ENCODE measurements around the gene SCNM1.
"Not testable (repeated sequence)": the region's sequence is repeated elsewhere in the genome, so short reads cannot be mapped to it uniquely, and the experiment has no call there.

SCNM1 gene

GRCh38 chr1:151165281-151165737, 635 bp upstream of the SCNM1 start:
- Histone ChIP-seq H3K4me3 (ENCODE audit: low read depth in 1 of 5, low read length in 5 of 5) (peak overlapping the region; percentile 88 to 99 (median 94)), H3K27ac (ENCODE audit: low read depth, low read length) (peak overlapping the region; percentile 86), H3K36me3 (ENCODE audit: control insufficient read depth in 5 of 5, insufficient read depth in 5 of 5, low read length in 5 of 5) (peaks cover 0 to 39% (median 32%) of the 10 kb centered on the region in 5 donors), H3K9me3 (ENCODE audit: control insufficient read depth in 5 of 5, low read length in 5 of 5) (no peaks in the 10 kb centered on the region), H3K4me1 (ENCODE audit: control insufficient read depth in 5 of 5, insufficient read depth in 5 of 5, low read length in 5 of 5) (peaks cover 7 to 36% (median 33%) of the 10 kb centered on the region in 5 donors), H3K27me3 (ENCODE audit: control insufficient read depth in 5 of 5, insufficient read depth in 4 of 5, low read length in 5 of 5) (no peaks in the 10 kb centered on the region), H3K9ac (ENCODE audit: low read length in 5 of 5) (peak overlapping the region; percentile 82 to 96 (median 91))

GRCh38 chr1:151166505-151166956, 587 bp downstream of the SCNM1 start:
- Histone ChIP-seq H3K9ac (ENCODE audit: low read length in 5 of 5) (peak overlapping the region; percentile 49 to 96 (median 91)), H3K27ac (ENCODE audit: low read depth, low read length) (peak overlapping the region; percentile 86), H3K4me1 (ENCODE audit: control insufficient read depth in 5 of 5, insufficient read depth in 5 of 5, low read length in 5 of 5) (peaks cover 5 to 31% (median 29%) of the 10 kb centered on the region in 5 donors), H3K4me3 (ENCODE audit: low read depth in 1 of 5, low read length in 5 of 5) (peak overlapping the region; percentile 88 to 99 (median 94)), H3K9me3 (ENCODE audit: control insufficient read depth in 5 of 5, low read length in 5 of 5) (no peaks in the 10 kb centered on the region), H3K36me3 (ENCODE audit: control insufficient read depth in 5 of 5, insufficient read depth in 5 of 5, low read length in 5 of 5) (peaks cover 0 to 41% (median 34%) of the 10 kb centered on the region in 5 donors), H3K27me3 (ENCODE audit: control insufficient read depth in 5 of 5, insufficient read depth in 4 of 5, low read length in 5 of 5) (no peaks in the 10 kb centered on the region)

- Histone ChIP-seq H3K27me3 (ENCODE audit: control insufficient read depth in 5 of 5, insufficient read depth in 4 of 5, low read length in 5 of 5) (no peaks in the 10 kb centered on the region), H3K9me3 (ENCODE audit: control insufficient read depth in 5 of 5, low read length in 5 of 5) (no peaks in the 10 kb centered on the region), H3K4me3 (ENCODE audit: low read depth in 1 of 5, low read length in 5 of 5) (peak overlapping the region in 4 of 5 donors; percentile 88 to 99 (median 94)), H3K27ac (ENCODE audit: low read depth, low read length) (no peak overlapping the region), H3K9ac (ENCODE audit: low read length in 5 of 5) (peak overlapping the region in 4 of 5 donors; percentile 86 to 96 (median 92)), H3K4me1 (ENCODE audit: control insufficient read depth in 5 of 5, insufficient read depth in 5 of 5, low read length in 5 of 5) (peaks cover 5 to 31% (median 29%) of the 10 kb centered on the region in 5 donors), H3K36me3 (ENCODE audit: control insufficient read depth in 5 of 5, insufficient read depth in 5 of 5, low read length in 5 of 5) (peaks cover 0 to 42% (median 31%) of the 10 kb centered on the region in 5 donors)
These were observed 1.2 kb downstream of the SCNM1 start for GRCh38 chr1:151167116-151167515.

GRCh38 chr1:151171190-151171589, 5.2 kb downstream of the SCNM1 start:
- H3K36me3 ChIP-seq (ENCODE audit: control insufficient read depth in 5 of 5, insufficient read depth in 5 of 5, low read length in 5 of 5) = peaks cover under 1 to 68% (median 55%) of the 10 kb centered on the region in 5 donors
- H3K9ac ChIP-seq (ENCODE audit: low read length in 5 of 5) = no peak overlapping the region
- H3K9me3 ChIP-seq (ENCODE audit: control insufficient read depth in 5 of 5, low read length in 5 of 5) = no peaks in the 10 kb centered on the region
- no peaks in the 10 kb centered on the region for H3K27me3 ChIP-seq (ENCODE audit: control insufficient read depth in 5 of 5, insufficient read depth in 4 of 5, low read length in 5 of 5)
- H3K27ac ChIP-seq (ENCODE audit: low read depth, low read length) = no peak overlapping the region
- H3K4me3 ChIP-seq (ENCODE audit: low read depth in 1 of 5, low read length in 5 of 5) = no peak overlapping the region
- peaks cover 5 to 26% (median 23%) of the 10 kb centered on the region in 5 donors for H3K4me1 ChIP-seq (ENCODE audit: control insufficient read depth in 5 of 5, insufficient read depth in 5 of 5, low read length in 5 of 5)

GRCh38 chr1:151175041-151175741, 9.2 kb downstream of the SCNM1 start:
- Histone ChIP-seq H3K4me1 (ENCODE audit: control insufficient read depth in 5 of 5, insufficient read depth in 5 of 5, low read length in 5 of 5) (peaks cover 0 to 14% (median 12%) of the 10 kb centered on the region in 5 donors), H3K9me3 (ENCODE audit: control insufficient read depth in 5 of 5, low read length in 5 of 5) (no peaks in the 10 kb centered on the region), H3K36me3 (ENCODE audit: control insufficient read depth in 5 of 5, insufficient read depth in 5 of 5, low read length in 5 of 5) (peaks cover 7 to 83% (median 70%) of the 10 kb centered on the region in 5 donors), H3K27ac (ENCODE audit: low read depth, low read length) (peak overlapping the region; percentile 54), H3K4me3 (ENCODE audit: low read depth in 1 of 5, low read length in 5 of 5) (no peak overlapping the region), H3K9ac (ENCODE audit: low read length in 5 of 5) (peak overlapping the region in 4 of 5 donors; percentile 1 to 44 (median 30)), H3K27me3 (ENCODE audit: control insufficient read depth in 5 of 5, insufficient read depth in 4 of 5, low read length in 5 of 5) (no peaks in the 10 kb centered on the region)

GRCh38 chr1:151175863-151176262, 9.9 kb downstream of the SCNM1 start, which contains the start of gene TMOD4:
TMOD4 (minus strand) TSS chr1:151175981; CDS start chr1:151174875, 1,106 bp downstream.
- no peaks in the 10 kb centered on the region for H3K9me3 ChIP-seq (ENCODE audit: control insufficient read depth in 5 of 5, low read length in 5 of 5)
- H3K27ac ChIP-seq (ENCODE audit: low read depth, low read length) = peak within 1 kb of the TSS; percentile 54
- H3K9ac ChIP-seq (ENCODE audit: low read length in 5 of 5) = peak within 1 kb of the TSS in 4 of 5 donors; percentile 1 to 44 (median 30)
- no peaks in the 10 kb centered on the region for H3K27me3 ChIP-seq (ENCODE audit: control insufficient read depth in 5 of 5, insufficient read depth in 4 of 5, low read length in 5 of 5)
- peaks cover 7 to 83% (median 70%) of the 10 kb centered on the region in 5 donors for H3K36me3 ChIP-seq (ENCODE audit: control insufficient read depth in 5 of 5, insufficient read depth in 5 of 5, low read length in 5 of 5)
- no peak within 1 kb of the TSS for H3K4me3 ChIP-seq (ENCODE audit: low read depth in 1 of 5, low read length in 5 of 5)
- H3K4me1 ChIP-seq (ENCODE audit: control insufficient read depth in 5 of 5, insufficient read depth in 5 of 5, low read length in 5 of 5) = peaks cover 0 to 14% (median 12%) of the 10 kb centered on the region in 5 donors

- H3K9ac ChIP-seq (ENCODE audit: low read length in 5 of 5) = no peak overlapping the region
- no peaks in the 10 kb centered on the region for H3K27me3 ChIP-seq (ENCODE audit: control insufficient read depth in 5 of 5, insufficient read depth in 4 of 5, low read length in 5 of 5)
- H3K9me3 ChIP-seq (ENCODE audit: control insufficient read depth in 5 of 5, low read length in 5 of 5) = no peaks in the 10 kb centered on the region
- H3K27ac ChIP-seq (ENCODE audit: low read depth, low read length) = no peak overlapping the region
- peaks cover 9 to 83% (median 72%) of the 10 kb centered on the region in 5 donors for H3K36me3 ChIP-seq (ENCODE audit: control insufficient read depth in 5 of 5, insufficient read depth in 5 of 5, low read length in 5 of 5)
- no peak overlapping the region for H3K4me3 ChIP-seq (ENCODE audit: low read depth in 1 of 5, low read length in 5 of 5)
- H3K4me1 ChIP-seq (ENCODE audit: control insufficient read depth in 5 of 5, insufficient read depth in 5 of 5, low read length in 5 of 5) = peaks cover 0 to 14% (median 12%) of the 10 kb centered on the region in 5 donors
These were observed 10.6 kb downstream of the SCNM1 start for GRCh38 chr1:151176514-151177045.

- Histone ChIP-seq H3K27ac (ENCODE audit: low read depth, low read length) (no peak overlapping the region), H3K4me3 (ENCODE audit: low read depth in 1 of 5, low read length in 5 of 5) (no peak overlapping the region), H3K36me3 (ENCODE audit: control insufficient read depth in 5 of 5, insufficient read depth in 5 of 5, low read length in 5 of 5) (peaks cover 20 to 63% (median 52%) of the 10 kb centered on the region in 5 donors), H3K4me1 (ENCODE audit: control insufficient read depth in 5 of 5, insufficient read depth in 5 of 5, low read length in 5 of 5) (peaks cover 2 to 21% (median 14%) of the 10 kb centered on the region in 5 donors), H3K27me3 (ENCODE audit: control insufficient read depth in 5 of 5, insufficient read depth in 4 of 5, low read length in 5 of 5) (no peaks in the 10 kb centered on the region), H3K9ac (ENCODE audit: low read length in 5 of 5) (no peak overlapping the region), H3K9me3 (ENCODE audit: control insufficient read depth in 5 of 5, low read length in 5 of 5) (no peaks in the 10 kb centered on the region)
These were observed 18.3 kb downstream of the SCNM1 start for GRCh38 chr1:151184211-151184610.

- H3K27ac ChIP-seq (ENCODE audit: low read depth, low read length) = no peak overlapping the region
These were observed 21.3 kb downstream of the SCNM1 start for GRCh38 chr1:151187205-151187604.

GRCh38 chr1:151188667-151189066, 22.7 kb downstream of the SCNM1 start:
- peaks cover 9 to 20% (median 18%) of the 10 kb centered on the region in 5 donors for H3K36me3 ChIP-seq (ENCODE audit: control insufficient read depth in 5 of 5, insufficient read depth in 5 of 5, low read length in 5 of 5)
- H3K4me1 ChIP-seq (ENCODE audit: control insufficient read depth in 5 of 5, insufficient read depth in 5 of 5, low read length in 5 of 5) = peaks cover 2 to 31% (median 21%) of the 10 kb centered on the region in 5 donors
- not testable (repeated sequence) for H3K9me3 ChIP-seq (ENCODE audit: control insufficient read depth in 5 of 5, low read length in 5 of 5); H3K27me3 ChIP-seq (ENCODE audit: control insufficient read depth in 5 of 5, insufficient read depth in 4 of 5, low read length in 5 of 5)
- H3K4me3 ChIP-seq (ENCODE audit: low read depth in 1 of 5, low read length in 5 of 5) = peak overlapping the region; percentile 82 to 97 (median 85)
- peak overlapping the region; percentile 88 to 99 (median 92) for H3K9ac ChIP-seq (ENCODE audit: low read length in 5 of 5)
- peak overlapping the region; percentile 93 for H3K27ac ChIP-seq (ENCODE audit: low read depth, low read length)

More at GRCh38 chr1:151187205-151187604, 21.3 kb downstream of the SCNM1 start:
- H3K4me1 ChIP-seq (ENCODE audit: control insufficient read depth in 5 of 5, insufficient read depth in 5 of 5, low read length in 5 of 5) = peaks cover 2 to 31% (median 21%) of the 10 kb centered on the region in 5 donors
- peaks cover 17 to 33% (median 28%) of the 10 kb centered on the region in 5 donors for H3K36me3 ChIP-seq (ENCODE audit: control insufficient read depth in 5 of 5, insufficient read depth in 5 of 5, low read length in 5 of 5)
- H3K9ac ChIP-seq (ENCODE audit: low read length in 5 of 5) = peak overlapping the region in 4 of 5 donors; percentile 4 to 46 (median 32)
- no peak overlapping the region for H3K4me3 ChIP-seq (ENCODE audit: low read depth in 1 of 5, low read length in 5 of 5)
- no peaks in the 10 kb centered on the region for H3K9me3 ChIP-seq (ENCODE audit: control insufficient read depth in 5 of 5, low read length in 5 of 5)
- H3K27me3 ChIP-seq (ENCODE audit: control insufficient read depth in 5 of 5, insufficient read depth in 4 of 5, low read length in 5 of 5) = no peaks in the 10 kb centered on the region

Data from subcutaneous abdominal adipose tissue (tissue), 5 donors.